IMR-90 (cell line): ENCODE data around the gene IFT25. TPM values are rescaled to one million over a fixed set of nuclear protein-coding genes. Genes with fewer than 3 reads are reported as not detected.

Source experiments
- ATAC-seq: fragments of 200-7000 bp; cut with Tn5 transposase; 2 replicates; pipeline ENCODE4 v1.9.1; 2020; ENCODE audit warnings: low read depth, mild to moderate bottlenecking, moderate library complexity
- BruUV-seq: library from RNA; stranded (reverse); fragments of 400-500 nt; replicated peaks from 2 replicates; lab custom pipeline; 2021; lab: Mats Ljungman, UMichigan
- CTCF ChIA-PET: fragments of 300-600 bp; formaldehyde crosslinking; extraction: SDS; loops from one replicate; lab custom pipeline; 2021; ENCODE audit warnings: antibody characterized with exemption; lab: Yijun Ruan, JAX
- POLR2A ChIA-PET: fragments of 300-600 bp; sonication (Branson Sonifier 250); formaldehyde crosslinking; loops from one replicate; lab custom pipeline; 2022; ENCODE audit warnings: antibody characterized with exemption; ENCODE audit not compliant: unreplicated experiment; lab: Charles Lee
- DNase-seq: peaks from one replicate; pipeline ENCODE4 v3.0.0; 2013
- H2AFZ ChIP-seq: replicated peaks from 2 replicates; pipeline ENCODE3; 2013; ENCODE audit warnings: low read length, mild to moderate bottlenecking; ENCODE audit not compliant: poor library complexity
- H2AK5ac ChIP-seq: 2 replicates; pipeline ENCODE4 v1.6.1; 2013; ENCODE audit warnings: low read depth, low read length, inconsistent platforms
- H2AK9ac ChIP-seq: replicated peaks from 2 replicates; pipeline ENCODE3; 2013; ENCODE audit warnings: mild to moderate bottlenecking, low read depth, low read length, moderate library complexity; ENCODE audit not compliant: poor library complexity
- H2BK120ac ChIP-seq: 2 replicates; pipeline ENCODE4 v1.6.1; 2013; ENCODE audit warnings: low read depth, low read length, inconsistent platforms
- H2BK15ac ChIP-seq: 3 replicates; pipeline ENCODE4 v1.6.1; 2013; ENCODE audit warnings: low read depth, low read length, inconsistent platforms
- H2BK20ac ChIP-seq: 2 replicates; pipeline ENCODE4 v1.6.1; 2013; ENCODE audit warnings: low read depth, mild to moderate bottlenecking, inconsistent platforms, low read length, moderate library complexity
- H2BK5ac ChIP-seq: 2 replicates; pipeline ENCODE4 v1.6.1; 2013; ENCODE audit warnings: mild to moderate bottlenecking, low read depth, low read length, inconsistent platforms; ENCODE audit not compliant: poor library complexity, severe bottlenecking
- H3K14ac ChIP-seq: replicated peaks from 2 replicates; pipeline ENCODE4 v1.6.1; 2013; ENCODE audit warnings: low read depth, low read length, inconsistent platforms
- H3K18ac ChIP-seq: 2 replicates; pipeline ENCODE4 v1.6.1; 2013; ENCODE audit warnings: low read depth, low read length, control low read depth
- H3K23ac ChIP-seq: 2 replicates; pipeline ENCODE4 v1.6.1; 2013; ENCODE audit warnings: low read depth, low read length, inconsistent platforms
- H3K27ac ChIP-seq: 2 replicates; pipeline ENCODE4 v1.5.1; 2013; ENCODE audit warnings: mild to moderate bottlenecking, control low read depth, low read length; ENCODE audit not compliant: insufficient read depth
- H3K27me3 ChIP-seq: 2 replicates; pipeline ENCODE4 v1.6.1; 2013; ENCODE audit warnings: low read length; ENCODE audit not compliant: control insufficient read depth, insufficient read depth
- H3K36me3 ChIP-seq: 2 replicates; pipeline ENCODE4 v1.6.1; 2013; ENCODE audit warnings: low read length, mixed read lengths; ENCODE audit not compliant: control insufficient read depth, insufficient read depth
- H3K4ac ChIP-seq: 2 replicates; pipeline ENCODE4 v1.6.1; 2013; ENCODE audit warnings: low read depth, low read length, inconsistent platforms
- H3K4me1 ChIP-seq: 2 replicates; pipeline ENCODE4 v1.6.1; 2013; ENCODE audit warnings: low read length, mixed read lengths; ENCODE audit not compliant: control insufficient read depth, insufficient read depth
- H3K4me2 ChIP-seq: 2 replicates; pipeline ENCODE4 v1.6.1; 2013; ENCODE audit warnings: low read depth, mild to moderate bottlenecking, control low read depth, low read length, moderate library complexity
- H3K4me3 ChIP-seq: 2 replicates; pipeline ENCODE4 v1.5.1; 2013; ENCODE audit warnings: low read depth, mild to moderate bottlenecking, control low read depth, low read length, moderate library complexity; ENCODE audit not compliant: insufficient read depth
- H3K56ac ChIP-seq: 2 replicates; pipeline ENCODE4 v1.6.1; 2013; ENCODE audit warnings: low read length, inconsistent platforms; ENCODE audit not compliant: insufficient read depth; ENCODE audit errors: extremely low read depth
- H3K79me1 ChIP-seq, 2 experiments: 2 replicates each; pipeline ENCODE4 v1.6.1; 2013; ENCODE audit warnings: low read length in 2 of 2, inconsistent platforms in 1 of 2, low read depth in 1 of 2
- H3K9ac ChIP-seq: 2 replicates; pipeline ENCODE4 v1.6.1; 2013; ENCODE audit warnings: low read depth, low read length, control low read depth
- H3K9me1 ChIP-seq: 2 replicates; pipeline ENCODE4 v1.6.1; 2013; ENCODE audit warnings: low read length, inconsistent platforms; ENCODE audit not compliant: insufficient read depth
- H3K9me3 ChIP-seq: 2 replicates; pipeline ENCODE4 v1.6.1; 2013; ENCODE audit warnings: low read length; ENCODE audit not compliant: control insufficient read depth, insufficient read depth
- H4K20me1 ChIP-seq: 2 replicates; pipeline ENCODE4 v1.6.1; 2013; ENCODE audit warnings: low read length, inconsistent platforms; ENCODE audit not compliant: insufficient read depth
- H4K5ac ChIP-seq: 2 replicates; pipeline ENCODE4 v1.6.1; 2013; ENCODE audit warnings: mild to moderate bottlenecking, low read depth, low read length, control low read depth
- H4K8ac ChIP-seq, 2 experiments: 2 replicates each; pipeline ENCODE4 v1.6.1; 2013; ENCODE audit warnings: low read depth in 2 of 2, low read length in 2 of 2, control low read depth in 1 of 2, inconsistent platforms in 1 of 2
- H4K91ac ChIP-seq: 2 replicates; pipeline ENCODE4 v1.6.1; 2013; ENCODE audit warnings: low read depth, low read length, inconsistent platforms; ENCODE audit not compliant: insufficient read depth
- BHLHE40 ChIP-seq: fragments of 150-350 bp; IDR thresholded peaks from 2 replicates; pipeline ENCODE4 v1.6.1; 2016; ENCODE audit warnings: mild to moderate bottlenecking, low read depth, low read length
- CEBPB ChIP-seq: IDR thresholded peaks from 2 replicates; pipeline ENCODE4 v1.6.1; 2012; ENCODE audit warnings: low read depth, low read length, improper control_type of control experiment
- CHD1 ChIP-seq: IDR thresholded peaks from 2 replicates; pipeline ENCODE4 v1.6.1; 2012; ENCODE audit warnings: low read depth, low read length, improper control_type of control experiment
- CTCF ChIP-seq: conservative IDR thresholded peaks from 2 replicates; pipeline ENCODE4 v1.5.1; 2012; ENCODE audit warnings: mild to moderate bottlenecking, low read depth, low read length, improper control_type of control experiment
- ELK1 ChIP-seq: fragments of 150-350 bp; IDR thresholded peaks from 2 replicates; pipeline ENCODE4 v1.6.1; 2016; ENCODE audit warnings: low read depth, mild to moderate bottlenecking, low read length, moderate library complexity, borderline replicate concordance
- FOS ChIP-seq: fragments of 150-350 bp; IDR thresholded peaks from 2 replicates; pipeline ENCODE4 v1.6.1; 2016; ENCODE audit warnings: low read depth, low read length
- MAFK ChIP-seq: IDR thresholded peaks from 2 replicates; pipeline ENCODE4 v1.6.1; 2012; ENCODE audit warnings: low read depth, low read length, improper control_type of control experiment
- MAZ ChIP-seq: IDR thresholded peaks from 2 replicates; pipeline ENCODE4 v1.6.1; 2012; ENCODE audit warnings: low read depth, mild to moderate bottlenecking, low read length, improper control_type of control experiment, moderate library complexity, borderline replicate concordance
- MXI1 ChIP-seq: IDR thresholded peaks from 2 replicates; pipeline ENCODE4 v1.6.1; 2012; ENCODE audit warnings: low read depth, mild to moderate bottlenecking, low read length, moderate library complexity, borderline replicate concordance
- NFE2L2 ChIP-seq: fragments of 150-350 bp; IDR thresholded peaks from 2 replicates; pipeline ENCODE4 v1.6.1; 2016; ENCODE audit warnings: low read depth, mild to moderate bottlenecking, low read length
- POLR2A ChIP-seq: IDR thresholded peaks from 2 replicates; pipeline ENCODE4 v1.6.1; 2012; ENCODE audit warnings: mild to moderate bottlenecking, low read depth, low read length
- RAD21 ChIP-seq: IDR thresholded peaks from 2 replicates; pipeline ENCODE4 v1.6.1; 2012; ENCODE audit warnings: low read length, improper control_type of control experiment
- RCOR1 ChIP-seq: IDR thresholded peaks from 2 replicates; pipeline ENCODE4 v1.6.1; 2012; ENCODE audit warnings: mild to moderate bottlenecking, low read length, improper control_type of control experiment; ENCODE audit not compliant: insufficient replicate concordance
- RFX5 ChIP-seq: IDR thresholded peaks from 2 replicates; pipeline ENCODE4 v1.8.0; 2012; ENCODE audit warnings: low read depth, mild to moderate bottlenecking, low read length, moderate library complexity
- SMC3 ChIP-seq: fragments of 150-350 bp; IDR thresholded peaks from 2 replicates; pipeline ENCODE4 v1.6.1; 2016; ENCODE audit warnings: low read depth, mild to moderate bottlenecking, antibody characterized with exemption, low read length, moderate library complexity
- USF2 ChIP-seq: fragments of 150-350 bp; IDR thresholded peaks from 2 replicates; pipeline ENCODE4 v1.6.1; 2017; ENCODE audit warnings: mild to moderate bottlenecking, antibody characterized with exemption, low read length, low read depth
- WGBS, 2 experiments: methylation state at CpG; one replicate each; pipeline versions ENCODE4 v1.1.5 to v1.1.7; 2013; ENCODE audit warnings: missing lambda C conversion rate in 2 of 2; ENCODE audit not compliant: insufficient read length in 1 of 2; ENCODE audit errors: extremely low coverage in 2 of 2; 5-methylcytosine and 5-hydroxymethylcytosine counted together
- dilution Hi-C: fragments of 300-500 bp; cut with HindIII; formaldehyde crosslinking; loops from one replicate; pipeline ENCODE4 v1.14.3; 2018; ENCODE audit warnings: low sequenced_read_pairs; ENCODE audit not compliant: unreplicated experiment
- in situ Hi-C: fragments of 300-500 bp; cut with MboI; formaldehyde crosslinking; loops from 3 replicates; pipeline ENCODE4 v1.14.3; 2019; ENCODE audit warnings: low sequenced_read_pairs, inconsistent platforms, mixed read lengths
- intact Hi-C: fragments of 100-400 bp; cut with micrococcal nuclease; formaldehyde crosslinking; loops from 2 replicates; pipeline ENCODE4 v1.10.0; 2022
- polyA plus RNA-seq, 3 experiments: library from polyadenylated mRNA; depleted of rRNA; stranded (reverse); fragments of >200 nt; gene quantifications; 2 replicates each; pipeline ENCODE4 v1.2.3, GENCODE V29; 2012; ENCODE audit warnings: low replicate concordance in 1 of 3
- total RNA-seq: library from RNA; depleted of rRNA; stranded (reverse); fragments of >200 nt; gene quantifications from 2 replicates; pipeline ENCODE4 v1.2.3, GENCODE V29; 2012

The IFT25 gene
- total and polyA plus RNA-seq, 2 of the 4 experiments (the other 2 are of a cell fraction) = 9.1 to 38.0 TPM

GRCh38 chr1:53943090-53943489 is 2.4 kb downstream of the IFT25 start:
- POLR2A ChIA-PET = no interaction called here
- Histone ChIP-seq H2AK5ac (no peak overlapping the region), H3K4ac (no peak overlapping the region), H3K9me1 (peaks cover 11% of the 10 kb centered on the region), H4K8ac (no peak overlapping the region), H3K14ac (no peak overlapping the region), H2BK120ac (no peak overlapping the region), H3K27me3 (no peaks in the 10 kb centered on the region), H2BK15ac (no peak overlapping the region), H2BK20ac (no peak overlapping the region), H2AK9ac (no peak overlapping the region), H3K23ac (no peak overlapping the region), H3K36me3 (no peaks in the 10 kb centered on the region), H3K4me1 (peaks cover 16% of the 10 kb centered on the region), H3K4me3 (no peak overlapping the region), H3K56ac (no peak overlapping the region), H3K9ac (no peak overlapping the region), H3K9me3 (no peaks in the 10 kb centered on the region), H2AFZ (no peak overlapping the region), H2BK5ac (no peak overlapping the region), H3K79me1 (peaks cover 26 to 51% of the 10 kb centered on the region in 2 experiments), H3K18ac (no peak overlapping the region), H4K20me1 (peaks cover 14% of the 10 kb centered on the region; the same call in 1 of the 2 replicates), H4K5ac (no peak overlapping the region), H3K27ac (no peak overlapping the region), H4K91ac (no peak overlapping the region), H3K4me2 (no peak overlapping the region)
- intact Hi-C loops (no loop called here), in situ Hi-C loops (no loop called here), dilution Hi-C loops (no loop called here)
- CTCF ChIA-PET = interaction anchor here (0.6 kb wide), 1 partner anchor 910 kb away, joined by 3 read pairs; no protein-coding TSS in a partner anchor
- TF ChIP-seq ELK1 (no peak), RAD21 (no peak), RCOR1 (no peak), MAZ (no peak), SMC3 (no peak), USF2 (no peak), RFX5 (no peak), FOS (no peak), CEBPB (no peak), CTCF (no peak), NFE2L2 (no peak), CHD1 (no peak), MXI1 (no peak), BHLHE40 (no peak), MAFK (no peak), POLR2A (no peak)
- DNase-seq = no peak
- no TSS peak for BruUV-seq
- no CpG with 5 or more reads among the region's 6 CpGs for WGBS, 2 experiments
- ATAC-seq = no peak
